ENCODE data around the gene PRDM7. TPM values are rescaled to one million over a fixed set of nuclear protein-coding genes. Genes with fewer than 3 reads are reported as not detected.
"Not testable (repeated sequence)": the region's sequence is repeated elsewhere in the genome, so short reads cannot be mapped to it uniquely, and the experiment has no call there.

The PRDM7 gene
- total RNA-seq, 1 donor from 2014 or later = not detected

GRCh38 chr16:90061437-90061836 is 15.7 kb downstream of the PRDM7 start:
- no peaks in the 10 kb centered on the region for H3K4me1 Mint-ChIP-seq

DNA sequence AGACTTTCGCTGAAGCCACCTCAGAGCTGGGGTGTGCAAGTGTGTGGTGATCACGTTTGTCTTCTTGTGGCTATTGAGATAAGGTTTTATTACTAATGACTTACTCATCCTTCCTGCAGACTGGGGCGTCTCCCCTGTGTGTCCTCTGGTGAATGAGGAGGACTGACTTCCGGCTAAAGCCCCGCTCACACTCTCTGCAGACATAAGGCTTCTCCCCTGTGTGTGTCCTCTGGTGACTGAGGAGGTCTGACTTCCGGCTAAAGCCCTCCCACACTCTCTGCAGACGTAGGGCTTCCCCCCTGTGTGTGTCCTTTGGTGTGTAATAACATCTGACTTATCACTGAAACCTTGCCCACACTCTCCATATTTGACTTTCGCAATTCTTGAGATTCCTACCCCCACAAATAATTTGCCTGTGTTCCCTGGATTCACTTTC is 19.4 kb downstream of the PRDM7 start:
- peaks cover 19% of the 10 kb centered on the region for H3K9me3 Mint-ChIP-seq

More at GRCh38 chr16:90061437-90061836, 15.7 kb downstream of the PRDM7 start:
- Mint-ChIP-seq H3K36me3 (ENCODE audit: low read depth) (no peaks in the 10 kb centered on the region), H3K27me3 (ENCODE audit: low read depth) (peaks cover 30% of the 10 kb centered on the region), H3K27ac (ENCODE audit: unreplicated experiment) (no peak overlapping the region), H3K4me3 (no peak overlapping the region), H3K9me3 (no peaks in the 10 kb centered on the region)
- no peak for DNase-seq (ENCODE audit: low read depth, low spot score)
- no peak for TF ChIP-seq CTCF (conservative IDR thresholded peaks at IDR 0.05)

DNA sequence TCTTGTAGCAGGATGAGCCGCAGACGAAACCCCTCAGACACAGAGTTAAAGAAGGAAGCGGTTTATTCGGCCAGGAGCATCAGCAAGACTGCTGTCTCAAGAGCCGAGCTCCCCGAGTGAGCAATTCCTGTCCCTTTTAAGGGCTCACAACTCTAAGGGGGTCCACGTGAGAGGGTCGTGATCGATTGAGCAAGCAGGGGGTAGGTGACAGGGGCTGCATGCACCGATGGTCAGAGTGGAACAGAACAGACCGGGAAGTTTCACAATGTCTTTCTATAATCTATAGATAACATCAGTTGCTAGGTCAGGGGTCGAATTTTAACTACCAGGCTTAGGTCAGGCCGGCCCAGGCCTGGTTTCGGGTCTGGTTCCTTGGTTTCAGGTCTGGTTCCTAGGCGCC is 20.6 kb downstream of the PRDM7 start:
- H3K4me1 Mint-ChIP-seq = not testable (repeated sequence)

More for the DNA sequence above, 19.4 kb downstream of the PRDM7 start:
- H3K4me1 Mint-ChIP-seq = no peaks in the 10 kb centered on the region
- H3K36me3 Mint-ChIP-seq (ENCODE audit: low read depth) = peaks cover 10% of the 10 kb centered on the region
- no peak for DNase-seq (ENCODE audit: low read depth, low spot score)
- no peak overlapping the region for H3K27ac Mint-ChIP-seq (ENCODE audit: unreplicated experiment)
- no peak overlapping the region for H3K4me3 Mint-ChIP-seq
- H3K27me3 Mint-ChIP-seq (ENCODE audit: low read depth) = peaks cover 16% of the 10 kb centered on the region
- no peak for TF ChIP-seq CTCF (conservative IDR thresholded peaks at IDR 0.05)

DNA sequence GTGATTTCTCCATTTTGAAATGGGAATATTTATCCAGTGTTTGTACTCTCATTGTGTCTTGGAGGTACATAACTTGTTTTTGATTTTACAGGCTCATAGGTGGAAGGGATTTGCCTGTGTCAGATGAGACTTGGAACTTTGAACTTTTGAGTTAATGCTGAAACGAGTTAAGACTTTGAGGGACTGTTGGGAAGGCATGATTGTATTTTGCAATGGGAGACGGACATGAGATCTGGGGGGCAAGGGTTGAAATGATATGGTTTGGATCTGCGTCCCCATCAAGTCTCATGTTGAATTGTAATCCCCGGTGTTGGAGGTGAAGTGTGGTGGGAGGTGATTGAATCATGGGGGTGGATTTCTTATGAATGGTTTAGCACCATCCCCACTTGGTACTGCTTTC is 21.8 kb downstream of the PRDM7 start:
- Mint-ChIP-seq H3K4me1 (no peaks in the 10 kb centered on the region), H3K27me3 (ENCODE audit: low read depth) (peaks cover 8% of the 10 kb centered on the region), H3K36me3 (ENCODE audit: low read depth) (peaks cover 10% of the 10 kb centered on the region), H3K27ac (ENCODE audit: unreplicated experiment) (no peak overlapping the region), H3K9me3 (peaks cover 19% of the 10 kb centered on the region), H3K4me3 (no peak overlapping the region)
- DNase-seq (ENCODE audit: low read depth, low spot score) = no peak
- TF ChIP-seq CTCF (conservative IDR thresholded peaks at IDR 0.05) = no peak

More for the DNA sequence above, 20.6 kb downstream of the PRDM7 start:
- Mint-ChIP-seq H3K9me3 (peaks cover 19% of the 10 kb centered on the region), H3K27me3 (ENCODE audit: low read depth) (peaks cover 13% of the 10 kb centered on the region)
- H3K36me3 Mint-ChIP-seq (ENCODE audit: low read depth); H3K27ac Mint-ChIP-seq (ENCODE audit: unreplicated experiment); DNase-seq (ENCODE audit: low read depth, low spot score); H3K4me3 Mint-ChIP-seq: not testable (repeated sequence)

GRCh38 chr16:90054554-90054953 is 22.6 kb downstream of the PRDM7 start:
- Mint-ChIP-seq H3K27ac (ENCODE audit: unreplicated experiment) (no peak overlapping the region), H3K4me3 (no peak overlapping the region), H3K36me3 (ENCODE audit: low read depth) (peaks cover 10% of the 10 kb centered on the region), H3K27me3 (ENCODE audit: low read depth) (peaks cover 7% of the 10 kb centered on the region), H3K4me1 (no peaks in the 10 kb centered on the region), H3K9me3 (peaks cover 19% of the 10 kb centered on the region)
- DNase-seq (ENCODE audit: low read depth, low spot score) = no peak
- TF ChIP-seq CTCF (conservative IDR thresholded peaks at IDR 0.05) = no peak

- no peak overlapping the region for H3K27ac Mint-ChIP-seq (ENCODE audit: unreplicated experiment)
- no peak for TF ChIP-seq CTCF (conservative IDR thresholded peaks at IDR 0.05)
- H3K36me3 Mint-ChIP-seq (ENCODE audit: low read depth) = peaks cover 10% of the 10 kb centered on the region
- no peak overlapping the region for H3K4me3 Mint-ChIP-seq
- DNase-seq (ENCODE audit: low read depth, low spot score) = no peak
- peaks cover 19% of the 10 kb centered on the region for H3K9me3 Mint-ChIP-seq
- H3K4me1 Mint-ChIP-seq = no peaks in the 10 kb centered on the region
- H3K27me3 Mint-ChIP-seq (ENCODE audit: low read depth) = peaks cover 8% of the 10 kb centered on the region
Measured at GRCh38 chr16:90053902-90054500, 23.1 kb downstream of the PRDM7 start.
